A549 (cell line): ENCODE measurements around the gene VPS37D. TPM values are rescaled to one million over a fixed set of nuclear protein-coding genes. Genes with fewer than 3 reads are reported as not detected.

Source experiments
- ATAC-seq, 2 experiments: fragments of 200-7000 bp in 1 of 2; fragments of >200 bp in 1 of 2; cut with Nextera tagmentation in 1 of 2; cut with Tn5 transposase in 1 of 2; 3 replicates each; pipeline versions ENCODE4 v1.8.0 to v1.9.1; 2018 to 2020; ENCODE audit warnings: mild to moderate bottlenecking in 1 of 2, moderate library complexity in 1 of 2
- CTCF ChIA-PET: fragments of 300-600 bp; sonication (Branson Sonifier 250); formaldehyde crosslinking; extraction: SDS; loops from one replicate; lab custom pipeline; 2021; ENCODE audit warnings: antibody characterized with exemption, inconsistent platforms; lab: Yijun Ruan, JAX
- POLR2A ChIA-PET: fragments of 350-600 bp; formaldehyde crosslinking; extraction: SDS; loops from one replicate; lab custom pipeline; 2021; ENCODE audit warnings: antibody characterized with exemption, inconsistent platforms; lab: Yijun Ruan, JAX
- DNase-seq, 2 experiments: peaks; one replicate each; pipeline versions ENCODE4 v3.0.0 to v3.0.0-alpha.2; 2011 to 2016; ENCODE audit warnings: low read depth in 1 of 2, low spot score in 1 of 2
- FAIRE-seq: peaks from 2 replicates; lab custom pipeline; 2011; peaks lifted over from hg19 to GRCh38; lab: Jason Lieb, UNC
- H3K27ac ChIP-seq, 2 experiments: fragments of >200 bp; sonication (Bioruptor Twin); formaldehyde crosslinking; 3 replicates each; pipeline ENCODE4 v1.5.1; 2016 to 2017
- H3K4me1 ChIP-seq: fragments of >200 bp; sonication (Bioruptor Twin); formaldehyde crosslinking; 3 replicates; pipeline ENCODE4 v1.6.1; 2016
- H3K4me2 ChIP-seq: fragments of >200 bp; sonication (Bioruptor Twin); formaldehyde crosslinking; 3 replicates; pipeline ENCODE4 v1.6.1; 2016
- H3K4me3 ChIP-seq: fragments of >200 bp; sonication (Bioruptor Twin); formaldehyde crosslinking; 3 replicates; pipeline ENCODE4 v1.5.1; 2016
- H3K9me3 ChIP-seq: fragments of >200 bp; sonication (Bioruptor Twin); formaldehyde crosslinking; 3 replicates; pipeline ENCODE4 v1.6.1; 2016
- ATOH8 ChIP-seq: fragments of 250-450 bp; sonication (Bioruptor Pico); IDR thresholded peaks from 2 replicates; pipeline ENCODE4 v1.5.0; 2020; ENCODE audit warnings: low read depth, mild to moderate bottlenecking, moderate library complexity
- BCL3 ChIP-seq: fragments of >200 bp; sonication (Bioruptor Twin); formaldehyde crosslinking; IDR thresholded peaks from 3 replicates; pipeline ENCODE4 v1.6.1; 2016
- BHLHE40 ChIP-seq: IDR thresholded peaks from 2 replicates; pipeline ENCODE4 v1.6.1; 2012; ENCODE audit warnings: low read depth, low read length, inconsistent platforms
- EP300 ChIP-seq, 2 experiments: fragments of >200 bp; sonication (Bioruptor Twin); formaldehyde crosslinking; IDR thresholded peaks; 2 replicates in 1 of 2; 3 replicates in 1 of 2; pipeline ENCODE4 v1.6.1; 2016 to 2017
- FOSL2 ChIP-seq, 2 experiments: fragments of 450-650 bp in 1 of 2; fragments of >200 bp in 1 of 2; sonication (Bioruptor Twin) in 1 of 2; formaldehyde crosslinking; IDR thresholded peaks; 2 replicates each; pipeline versions ENCODE4 v1.5.0 to v1.6.1; 2016 to 2020; ENCODE audit warnings: mild to moderate bottlenecking in 1 of 2, moderate library complexity in 1 of 2
- GATA3 ChIP-seq: IDR thresholded peaks from 2 replicates; pipeline ENCODE4 v1.6.1; 2012; ENCODE audit warnings: borderline replicate concordance
- HDAC2 ChIP-seq: fragments of 200-600 bp; sonication (generic); IDR thresholded peaks from 2 replicates; pipeline ENCODE4 v1.6.1; 2016
- HES2 ChIP-seq: fragments of >200 bp; sonication (Bioruptor Twin); formaldehyde crosslinking; IDR thresholded peaks from 2 replicates; pipeline ENCODE4 v1.6.1; 2016
- HOXA7 ChIP-seq: fragments of 250-450 bp; sonication (Bioruptor Pico); IDR thresholded peaks from 2 replicates; pipeline ENCODE4 v1.5.0; 2020; ENCODE audit warnings: mild to moderate bottlenecking, moderate library complexity
- JUNB ChIP-seq: fragments of >200 bp; sonication (Bioruptor Twin); formaldehyde crosslinking; IDR thresholded peaks from 2 replicates; pipeline ENCODE4 v1.6.1; 2016
- KDM1A ChIP-seq: fragments of 200-600 bp; sonication (generic); IDR thresholded peaks from 2 replicates; pipeline ENCODE4 v1.6.1; 2016; ENCODE audit warnings: low read depth, mild to moderate bottlenecking
- KDM5A ChIP-seq: fragments of 200-600 bp; sonication (generic); IDR thresholded peaks from 2 replicates; pipeline ENCODE4 v1.6.1; 2016; ENCODE audit warnings: antibody characterized with exemption, mild to moderate bottlenecking
- MAFK ChIP-seq: fragments of 450-650 bp; IDR thresholded peaks from 2 replicates; pipeline ENCODE4 v1.6.1; 2014; ENCODE audit not compliant: partially characterized antibody
- MAX ChIP-seq: IDR thresholded peaks from 2 replicates; pipeline ENCODE4 v1.6.1; 2012
- MYC ChIP-seq: IDR thresholded peaks from 2 replicates; pipeline ENCODE4 v1.6.1; 2012; ENCODE audit warnings: mild to moderate bottlenecking, inconsistent platforms, low read length, improper control_type of control experiment, borderline replicate concordance
- NFE2L2 ChIP-seq: fragments of 150-350 bp; conservative IDR thresholded peaks from 2 replicates; pipeline ENCODE4 v1.6.1; 2014; ENCODE audit warnings: low read length
- RAD21 ChIP-seq, 2 experiments: fragments of >200 bp in 1 of 2; sonication (Bioruptor Twin) in 1 of 2; formaldehyde crosslinking in 1 of 2; IDR thresholded peaks in 1 of 2; conservative IDR thresholded peaks in 1 of 2; 2 replicates in 1 of 2; 3 replicates in 1 of 2; pipeline ENCODE4 v1.6.1; 2012 to 2018; ENCODE audit warnings: inconsistent platforms in 1 of 2
- REST ChIP-seq: fragments of 200-600 bp; sonication (generic); IDR thresholded peaks from 2 replicates; pipeline ENCODE4 v1.6.1; 2016; ENCODE audit warnings: antibody characterized with exemption, mild to moderate bottlenecking, moderate library complexity
- RNF2 ChIP-seq: fragments of 200-600 bp; sonication (generic); IDR thresholded peaks from 2 replicates; pipeline ENCODE4 v1.6.1; 2016; ENCODE audit warnings: low read depth, mild to moderate bottlenecking, antibody characterized with exemption, moderate library complexity, borderline replicate concordance
- SMC3 ChIP-seq: fragments of >200 bp; sonication (Bioruptor Twin); formaldehyde crosslinking; IDR thresholded peaks from 3 replicates; pipeline ENCODE4 v1.6.1; 2018; ENCODE audit warnings: inconsistent platforms
- ZC3H11A ChIP-seq: fragments of 450-650 bp; IDR thresholded peaks from 2 replicates; pipeline ENCODE4 v1.6.1; 2014; ENCODE audit warnings: antibody characterized with exemption, mild to moderate bottlenecking
- ZFP36 ChIP-seq: fragments of 450-650 bp; IDR thresholded peaks from 2 replicates; pipeline ENCODE4 v1.6.1; 2014; ENCODE audit warnings: borderline replicate concordance; ENCODE audit not compliant: partially characterized antibody
- ZNF302 ChIP-seq: fragments of 250-450 bp; sonication (Bioruptor Pico); IDR thresholded peaks from 2 replicates; pipeline ENCODE4 v1.9.0; 2021; ENCODE audit warnings: inconsistent platforms, mild to moderate bottlenecking, moderate library complexity
- ZSCAN20 ChIP-seq: fragments of 250-450 bp; sonication (Bioruptor Pico); IDR thresholded peaks from 2 replicates; pipeline ENCODE4 v1.8.0; 2022; ENCODE audit warnings: mild to moderate bottlenecking, moderate library complexity
- WGBS: methylation state at CpG from one replicate; pipeline ENCODE4 v1.1.6; 2017; ENCODE audit errors: missing lambda C conversion rate; 5-methylcytosine and 5-hydroxymethylcytosine counted together
- polyA plus RNA-seq, 4 experiments: library from polyadenylated mRNA; depleted of rRNA in 3 of 4; stranded (reverse); fragments of >200 nt; fragmentation: RNase III in 1 of 4; extraction: RNeasy Plus Mini Kit Qiagen cat#74134 plus additional on column Dnase treatment in 1 of 4; gene quantifications; 2 replicates in 3 of 4; 3 replicates in 1 of 4; pipeline ENCODE4 v1.2.3, GENCODE V29; 2011 to 2017

The VPS37D gene
- polyA plus RNA-seq, 2 of the 4 experiments (the other 2 are of a cell fraction) = 2.6 to 3.3 TPM

GRCh38 chr7:73717025-73717807, 49.6 kb downstream of the VPS37D start:
- ChIA-PET POLR2A (interaction anchor here (0.5 to 4.9 kb wide), 4 partner anchors 11 to 164 kb away, joined by 3 to 135 read pairs (median 4); no protein-coding TSS in a partner anchor), CTCF (interaction anchor here (1.3 to 8.4 kb wide), 7 partner anchors 8 to 137 kb away, joined by 5 to 105 read pairs (median 32); no protein-coding TSS in a partner anchor)
- ATAC-seq = peak in 1 of 2 experiments; percentile 3; a peak in 1 of 6 replicates
- Histone ChIP-seq H3K4me1 (peaks cover 78% of the 10 kb centered on the region), H3K9me3 (no peaks in the 10 kb centered on the region), H3K27ac (peak overlapping the region; percentile 99 to 100), H3K4me2 (peak overlapping the region; percentile 100), H3K4me3 (peak overlapping the region; percentile 100)
- TF ChIP-seq ZC3H11A = no peak
- TF ChIP-seq KDM1A = 0 out of 2 replicates have a peak, but pooled peaks have one; percentile 30
- FAIRE-seq = no peak
- no peak for DNase-seq
- WGBS = 24% methylated on average over 12 of the region's 13 CpGs

GRCh38 chr7:73717991-73718405, 50.4 kb downstream of the VPS37D start:
- H3K9me3 ChIP-seq = no peaks in the 10 kb centered on the region
- H3K4me2 ChIP-seq = peak overlapping the region; percentile 100
- ATAC-seq = peak in 1 of 2 experiments; percentile 12; a peak in 3 of 6 replicates
- ChIA-PET POLR2A (interaction anchor here (0.6 to 4.9 kb wide), 3 partner anchors 12 to 37 kb away, joined by 3 to 135 read pairs (median 3); no protein-coding TSS in a partner anchor), CTCF (interaction anchor here (1.3 to 8.4 kb wide), 7 partner anchors 7 to 137 kb away, joined by 5 to 105 read pairs (median 32); no protein-coding TSS in a partner anchor)
- peaks cover 77% of the 10 kb centered on the region for H3K4me1 ChIP-seq
- no peak for DNase-seq
- no peak for FAIRE-seq
- WGBS = under 1% methylated on average over 8 of the region's 10 CpGs
- peak overlapping the region; percentile 99 to 100 for H3K27ac ChIP-seq
- TF ChIP-seq SMC3 (no peak), HES2 (no peak), ATOH8 (CRISPR knock-in tag) (no peak), RAD21 (conservative IDR thresholded peaks at IDR 0.05 in 1 of 2, IDR thresholded peaks at IDR 0.05 in 1 of 2) (no peak), MYC (0 out of 2 replicates have a peak, but pooled peaks have one; percentile 12), HOXA7 (CRISPR knock-in tag) (no peak), BHLHE40 (no peak), MAFK (no peak), JUNB (no peak), REST (no peak), NFE2L2 (no peak), EP300 (IDR thresholded peaks at IDR 0.05) (no peak), ZC3H11A (no peak), BCL3 (no peak), MAX (peak; percentile 40; the same call in 1 of the 2 replicates), ZSCAN20 (no peak), KDM5A (no peak), ZFP36 (no peak), RNF2 (no peak), ZNF302 (CRISPR knock-in tag) (no peak), GATA3 (no peak), FOSL2 (IDR thresholded peaks at IDR 0.05) (no peak), FOSL2 (CRISPR knock-in tag; IDR thresholded peaks at IDR 0.05) (peak; percentile 57; the same call in 1 of the 2 replicates), HDAC2 (no peak)
- peak overlapping the region; percentile 100 for H3K4me3 ChIP-seq
